Small intestine (tissue), 7 donors: ENCODE measurements around the gene OSBP2. TPM values are rescaled to one million over a fixed set of nuclear protein-coding genes. Genes with fewer than 3 reads are reported as not detected.
"Not testable (repeated sequence)": the region's sequence is repeated elsewhere in the genome, so short reads cannot be mapped to it uniquely, and the experiment has no call there.

ENCODE experiments used
- DNase-seq, 2 donors: peaks; one replicate each; pipeline versions ENCODE4 v3.0.0 to v3.0.0-alpha.2; 2013
- FAIRE-seq: peaks from 2 replicates; lab custom pipeline; 2012; peaks lifted over from hg19 to GRCh38; lab: Jason Lieb, UNC
- H3K27ac ChIP-seq, 3 donors: one replicate each; pipeline ENCODE4 v1.5.1; 2013; ENCODE audit warnings: low read length in 2 of 3, mild to moderate bottlenecking in 2 of 3, control low read depth in 1 of 3, inconsistent platforms in 1 of 3, low read depth in 1 of 3, moderate library complexity in 1 of 3
- H3K27me3 ChIP-seq, 3 donors: one replicate each; pipeline ENCODE4 v1.6.1; 2013; ENCODE audit warnings: low read length in 3 of 3, inconsistent platforms in 1 of 3; ENCODE audit not compliant: control insufficient read depth in 3 of 3, insufficient read depth in 3 of 3
- H3K36me3 ChIP-seq, 3 donors: one replicate each; pipeline ENCODE4 v1.6.1; 2013; ENCODE audit warnings: low read length in 3 of 3, inconsistent platforms in 1 of 3, low read depth in 1 of 3, mild to moderate bottlenecking in 1 of 3, moderate library complexity in 1 of 3; ENCODE audit not compliant: control insufficient read depth in 3 of 3, insufficient read depth in 2 of 3
- H3K4me1 ChIP-seq, 3 donors: one replicate each; pipeline ENCODE4 v1.6.1; 2013; ENCODE audit warnings: low read length in 2 of 3, inconsistent platforms in 1 of 3, low read depth in 1 of 3, mild to moderate bottlenecking in 1 of 3, moderate library complexity in 1 of 3; ENCODE audit not compliant: control insufficient read depth in 3 of 3, insufficient read depth in 2 of 3
- H3K4me3 ChIP-seq, 3 donors: one replicate each; pipeline ENCODE4 v1.5.1; 2013; ENCODE audit warnings: low read length in 3 of 3, control low read depth in 1 of 3, inconsistent platforms in 1 of 3, low read depth in 1 of 3, mild to moderate bottlenecking in 1 of 3, moderate library complexity in 1 of 3
- H3K9me3 ChIP-seq, 2 donors: one replicate each; pipeline ENCODE4 v1.6.1; 2013; ENCODE audit warnings: low read depth in 1 of 2, low read length in 1 of 2; ENCODE audit not compliant: control insufficient read depth in 2 of 2, insufficient read depth in 1 of 2
- WGBS, 3 donors: extraction: QIAGEN DNeasy Blood & Tissue Kit; methylation state at CpG; one replicate each; pipeline ENCODE4 v1.1.7; 2013; 5-methylcytosine and 5-hydroxymethylcytosine counted together
- polyA plus RNA-seq, 4 donors: library from polyadenylated mRNA; stranded (reverse) in 3 of 4; unstranded in 1 of 4; fragments of 200-250 nt in 3 of 4; fragments of 120-200 nt in 1 of 4; gene quantifications; one replicate each; pipeline versions ENCODE4 v1.2.1 to v1.2.3, GENCODE V29; 2013
- donor health status: healthy with polysubstance abuse.
- donor health status: control.
- donor health status: control.
- donor health status: Bipolar disorder and iron deficiency.
- donor health status: healthy.

The OSBP2 gene
- polyA plus RNA-seq, 4 donors: 1.3 to 99.3 (median 1.8) TPM

- FAIRE-seq (no peak), DNase-seq (peak; percentile 76 to 85)
- Histone ChIP-seq H3K4me1 (peaks cover 0 to 11% (median 7%) of the 10 kb centered on the region in 3 donors), H3K27ac (no peak overlapping the region), H3K36me3 (no peaks in the 10 kb centered on the region), H3K4me3 (no peak overlapping the region), H3K9me3 (no peaks in the 10 kb centered on the region), H3K27me3 (no peaks in the 10 kb centered on the region)
- WGBS, 3 donors: 40 to 51% (median 49%) methylated on average over 12 of the region's 12 CpGs
Measured at GRCh38 chr22:30763815-30764673, 69.4 kb downstream of the OSBP2 start.

DNA sequence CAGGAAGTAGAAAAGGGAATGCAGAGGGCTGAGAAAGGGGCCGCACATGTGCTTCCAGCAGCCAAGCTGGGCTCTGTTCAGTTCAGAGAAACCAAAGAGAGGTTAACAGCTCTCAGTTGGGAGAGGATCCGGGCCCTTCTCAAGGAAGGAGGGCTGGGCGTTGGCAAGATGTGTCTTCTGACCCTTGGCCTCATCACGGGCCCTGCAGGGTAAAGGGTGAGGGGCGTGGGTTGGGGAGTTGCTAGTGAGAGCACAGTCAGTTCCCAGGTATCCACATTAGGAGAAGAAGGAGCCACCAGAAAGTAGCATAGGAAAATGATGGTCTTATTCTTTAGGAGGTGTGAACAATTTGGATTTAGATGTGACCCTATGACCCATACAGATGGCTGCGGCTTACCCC, 73.0 kb downstream of the OSBP2 start:
- H3K4me1 ChIP-seq: peaks cover 0 to 11% (median 7%) of the 10 kb centered on the region in 3 donors
- no peaks in the 10 kb centered on the region for H3K27me3 ChIP-seq
- no peaks in the 10 kb centered on the region for H3K9me3 ChIP-seq
- DNase-seq: peak; percentile 38 to 81
- 38 to 63% (median 59%) methylated on average over 6 of the region's 6 CpGs for WGBS, 3 donors
- no peak for FAIRE-seq
- no peak overlapping the region for H3K4me3 ChIP-seq
- H3K36me3 ChIP-seq: no peaks in the 10 kb centered on the region
- H3K27ac ChIP-seq: peak overlapping the region in 2 of 3 donors; percentile 13 to 56

GRCh38 chr22:30770716-30771115, 76.0 kb downstream of the OSBP2 start:
- no peaks in the 10 kb centered on the region for H3K9me3 ChIP-seq
- no peak overlapping the region for H3K27ac ChIP-seq
- FAIRE-seq (no peak), DNase-seq (no peak)
- no peaks in the 10 kb centered on the region for H3K27me3 ChIP-seq
- WGBS, 3 donors: 91 to 93% (median 92%) methylated on average over 9 of the region's 9 CpGs
- H3K4me1 ChIP-seq: peaks cover 0 to 9% (median 7%) of the 10 kb centered on the region in 3 donors
- H3K4me3 ChIP-seq: no peak overlapping the region
- no peaks in the 10 kb centered on the region for H3K36me3 ChIP-seq

GRCh38 chr22:30773919-30774318, 79.2 kb downstream of the OSBP2 start:
- FAIRE-seq (no peak), DNase-seq (no peak)
- H3K4me3 ChIP-seq: no peak overlapping the region
- WGBS, 3 donors: 90 to 99% (median 91%) methylated on average over 5 of the region's 5 CpGs
- no peaks in the 10 kb centered on the region for H3K36me3 ChIP-seq
- no peaks in the 10 kb centered on the region for H3K27me3 ChIP-seq
- H3K4me1 ChIP-seq: no peaks in the 10 kb centered on the region
- H3K27ac ChIP-seq: no peak overlapping the region
- H3K9me3 ChIP-seq: no peaks in the 10 kb centered on the region

DNA sequence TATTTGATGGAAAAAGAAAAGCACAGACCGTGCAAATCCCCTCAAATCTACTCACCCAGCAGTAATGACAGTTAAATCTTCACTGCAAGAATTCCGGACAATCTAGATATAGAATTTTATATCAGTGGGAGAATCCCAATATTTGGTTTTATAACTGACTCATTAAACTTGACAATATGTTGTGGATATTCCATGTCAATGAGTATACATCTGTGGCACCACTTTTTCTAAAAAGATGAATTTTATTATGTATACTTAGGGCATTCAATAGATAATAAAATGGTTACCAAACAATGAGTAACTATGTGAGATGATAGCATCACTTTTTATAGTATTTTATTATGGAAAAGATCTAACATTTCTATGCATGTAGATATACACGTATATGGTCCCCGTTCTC, 79.9 kb downstream of the OSBP2 start:
- no peak overlapping the region for H3K27ac ChIP-seq
- DNase-seq (no peak), FAIRE-seq (no peak)
- H3K9me3 ChIP-seq: no peaks in the 10 kb centered on the region
- no peaks in the 10 kb centered on the region for H3K4me1 ChIP-seq
- whole genome bisulfite sequencing, 3 donors: 89 to 94% (median 92%) methylated on average over 4 of the region's 4 CpGs
- H3K27me3 ChIP-seq: no peaks in the 10 kb centered on the region
- no peak overlapping the region for H3K4me3 ChIP-seq
- H3K36me3 ChIP-seq: no peaks in the 10 kb centered on the region

DNA sequence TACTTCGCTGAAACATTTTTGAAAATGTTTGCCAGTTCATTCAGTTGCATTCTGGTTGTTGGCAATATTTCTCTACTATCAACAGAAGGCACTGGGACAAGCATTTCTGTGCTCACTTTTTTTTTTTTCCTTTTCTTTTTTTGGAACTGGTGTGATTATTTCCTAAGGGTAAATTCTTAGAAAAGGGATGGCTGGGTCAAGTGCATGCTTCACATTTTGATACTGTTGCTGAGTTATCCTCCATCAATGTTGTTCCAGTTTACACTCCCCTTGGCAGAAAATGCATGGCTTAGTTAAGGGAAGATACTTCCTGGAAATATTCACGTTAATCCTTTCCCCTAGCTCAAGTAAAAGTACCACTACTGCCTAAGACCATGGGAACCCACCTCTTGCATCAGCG, 81.8 kb downstream of the OSBP2 start:
- H3K27me3 ChIP-seq: no peaks in the 10 kb centered on the region
- no peaks in the 10 kb centered on the region for H3K4me1 ChIP-seq
- no peak for DNase-seq
- no peak overlapping the region for H3K4me3 ChIP-seq
- H3K9me3 ChIP-seq: no peaks in the 10 kb centered on the region
- no peaks in the 10 kb centered on the region for H3K36me3 ChIP-seq
- no peak for FAIRE-seq
- 76 to 80% (median 78%) methylated on average over 3 of the region's 3 CpGs for WGBS, 3 donors
- H3K27ac ChIP-seq: no peak overlapping the region

GRCh38 chr22:30777146-30777545, 82.5 kb downstream of the OSBP2 start:
- not testable (repeated sequence) for H3K27me3 ChIP-seq, H3K27ac ChIP-seq, FAIRE-seq, H3K4me1 ChIP-seq, H3K36me3 ChIP-seq, DNase-seq, H3K9me3 ChIP-seq, H3K4me3 ChIP-seq
- WGBS, 3 donors: 57 to 62% (median 58%) methylated on average over 6 of the region's 6 CpGs

DNA sequence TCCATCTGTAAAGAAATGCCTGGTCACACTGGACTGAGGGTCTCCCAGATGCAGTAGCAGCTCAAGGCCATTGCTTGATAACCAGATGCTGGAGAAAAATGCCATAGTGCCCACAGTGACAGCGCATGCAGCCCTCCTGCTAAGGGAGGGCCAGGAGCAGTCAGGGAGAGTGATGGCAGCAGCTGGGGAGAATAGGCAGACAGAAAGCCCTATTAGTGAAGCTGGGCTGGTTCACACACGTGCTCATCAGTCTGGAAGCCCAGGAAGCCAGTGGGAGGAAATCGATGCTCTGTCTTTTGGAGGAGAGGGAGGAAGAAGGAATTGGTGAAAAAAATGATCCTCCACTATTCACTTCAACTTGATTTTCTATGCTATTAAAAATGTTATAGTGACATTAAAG, 82.9 kb downstream of the OSBP2 start:
- Histone ChIP-seq H3K9me3 (no peaks in the 10 kb centered on the region), H3K4me3 (no peak overlapping the region), H3K27me3 (no peaks in the 10 kb centered on the region), H3K36me3 (no peaks in the 10 kb centered on the region), H3K27ac (no peak overlapping the region), H3K4me1 (no peaks in the 10 kb centered on the region)
- 83 to 84% (median 84%) methylated on average over 3 of the region's 3 CpGs for WGBS, 3 donors
- DNase-seq (no peak), FAIRE-seq (no peak)
